Stimulated activated CD8-positive, alpha-beta memory T cell treated with anti-CD3 and anti-CD28 coated beads, Interleukin-15, amount 100 ng/mL, for 4 hours (primary cell): ENCODE results near the gene DNASE1.

Experiments used
- DNase-seq, 2 donors: peaks; one replicate each; pipeline ENCODE4 v3.0.0-alpha.2; 2020; ENCODE audit warnings: low read depth in 2 of 2

DNASE1 gene

GRCh38 chr16:3662601-3663000 is 8.1 kb downstream of the DNASE1 start:
- no peak for DNase-seq

DNA sequence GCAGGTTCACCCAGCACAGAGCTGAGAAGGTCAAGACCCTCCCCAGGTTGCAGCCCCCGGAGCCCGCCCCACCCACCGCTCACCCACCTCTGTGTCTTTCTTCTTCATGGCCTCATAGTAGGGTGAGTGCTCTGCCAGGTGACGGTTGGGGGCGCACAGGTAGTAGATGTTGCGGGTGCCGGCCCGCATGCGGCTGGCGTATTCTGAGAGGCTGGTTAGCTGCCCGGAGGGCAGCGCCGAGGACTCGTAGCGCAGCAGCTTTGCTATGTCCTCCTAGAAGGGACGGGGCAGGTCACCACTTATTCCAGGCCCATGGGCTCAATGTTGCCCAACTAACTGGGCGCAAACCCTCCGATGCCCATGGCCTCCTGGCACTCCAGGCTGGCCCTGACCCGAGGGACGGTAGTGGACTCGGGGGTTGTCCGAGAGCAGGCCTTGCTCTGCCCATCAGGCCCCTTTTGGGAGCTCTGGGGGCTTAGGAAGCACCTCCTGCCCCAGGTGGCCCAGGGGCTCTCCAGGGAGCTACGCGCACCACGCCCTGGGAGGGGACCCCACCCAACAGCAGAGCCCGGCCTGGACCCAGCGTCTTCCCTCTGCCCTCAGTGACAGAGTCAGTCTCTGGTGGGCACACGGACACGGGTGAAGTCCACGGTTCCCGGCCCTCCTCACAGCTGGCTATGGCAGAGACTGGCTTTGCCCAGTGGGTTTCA is 9.9 kb downstream of the DNASE1 start:
- no peak for DNase-seq

DNA sequence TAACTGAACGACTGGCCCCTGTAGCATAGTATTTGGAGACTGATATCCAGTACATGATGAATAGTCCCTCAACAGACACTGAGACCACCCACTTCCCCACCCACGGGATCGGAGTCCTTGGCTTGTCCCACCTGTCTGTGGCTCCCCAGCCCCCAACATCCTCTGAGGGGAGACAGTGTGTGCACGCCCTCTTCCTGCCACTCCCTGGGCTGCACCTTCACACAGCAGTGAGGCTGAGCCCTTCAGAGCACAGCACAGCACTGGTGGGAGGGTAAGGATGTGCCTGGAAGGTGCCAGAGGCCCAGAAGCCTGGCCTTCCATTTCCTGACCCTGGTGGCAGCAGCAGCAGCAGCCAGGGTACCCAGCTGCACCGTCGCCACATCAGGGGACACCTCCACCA is 11.0 kb downstream of the DNASE1 start:
- DNase-seq = peak; percentile 13 to 18

GRCh38 chr16:3668626-3669025 is 14.1 kb downstream of the DNASE1 start:
- DNase-seq = no peak

- DNase-seq = no peak
Observed at GRCh38 chr16:3669082-3669481, 14.6 kb downstream of the DNASE1 start.

DNA sequence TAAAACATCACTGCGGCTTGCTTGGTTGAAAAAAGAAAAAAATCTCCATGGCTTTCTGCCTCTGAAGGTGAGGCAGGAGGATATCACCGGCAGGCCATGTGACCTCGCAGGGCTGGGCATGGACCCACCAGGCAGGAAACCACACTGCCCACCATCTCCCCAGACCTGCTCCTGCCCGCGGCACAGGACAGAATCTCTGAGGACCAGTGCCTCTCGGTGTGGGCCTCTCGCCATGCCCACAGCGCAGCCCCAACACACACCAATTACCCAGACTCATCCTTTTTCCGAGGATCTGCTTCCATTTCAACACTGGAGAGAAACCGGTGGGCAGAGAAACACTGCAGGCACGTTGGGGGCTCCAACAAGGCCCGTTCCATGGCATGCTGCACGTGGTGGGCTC is 16.2 kb downstream of the DNASE1 start:
- DNase-seq = no peak

DNA sequence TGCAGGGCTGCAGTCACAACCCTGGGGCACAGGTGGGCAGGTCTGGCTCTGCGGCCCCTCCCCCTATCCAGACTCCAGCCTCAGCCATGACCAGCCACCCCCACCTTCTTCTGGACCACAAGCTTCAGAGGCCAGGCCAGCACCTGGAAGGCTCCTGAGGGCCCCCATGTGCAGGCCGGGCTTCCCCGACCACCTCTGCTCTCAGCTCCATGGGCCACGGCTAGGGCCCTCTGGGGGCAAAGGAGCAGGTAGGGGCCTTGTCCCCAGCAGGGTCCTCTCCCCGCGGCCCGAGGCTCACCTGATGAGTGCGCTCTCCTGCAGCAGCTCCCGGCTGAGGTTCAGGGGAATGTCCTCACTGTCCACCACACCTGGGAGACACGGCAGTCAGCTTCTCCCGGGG is 16.9 kb downstream of the DNASE1 start:
- no peak for DNase-seq

DNA sequence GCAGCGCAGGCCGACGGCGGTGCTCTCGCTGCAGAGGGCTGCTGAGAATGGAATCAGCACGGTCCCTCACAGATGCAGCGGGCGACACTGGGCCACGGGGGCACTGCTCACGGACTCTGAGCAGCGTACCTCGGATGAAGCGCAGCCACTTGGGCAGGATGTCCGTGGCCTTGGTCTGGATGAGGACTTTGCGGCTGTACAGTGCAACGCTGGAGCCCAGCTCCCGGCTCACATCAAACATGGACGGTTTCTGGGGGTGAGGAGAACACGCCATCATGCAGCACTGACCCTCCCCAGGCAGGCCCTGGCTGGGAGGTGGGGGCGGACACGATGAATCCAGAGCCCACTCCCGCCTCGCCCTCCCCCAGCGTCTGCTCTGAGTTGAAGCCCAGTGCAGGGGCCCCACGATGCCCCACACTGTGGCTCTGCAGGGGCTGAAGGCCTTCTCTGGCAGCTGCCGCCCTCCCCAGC is 18.1 kb downstream of the DNASE1 start:
- DNase-seq = no peak

GRCh38 chr16:3673201-3673600 is 18.7 kb downstream of the DNASE1 start:
- no peak for DNase-seq

- no peak for DNase-seq
Observed at GRCh38 chr16:3673676-3674377, 19.3 kb downstream of the DNASE1 start.

DNA sequence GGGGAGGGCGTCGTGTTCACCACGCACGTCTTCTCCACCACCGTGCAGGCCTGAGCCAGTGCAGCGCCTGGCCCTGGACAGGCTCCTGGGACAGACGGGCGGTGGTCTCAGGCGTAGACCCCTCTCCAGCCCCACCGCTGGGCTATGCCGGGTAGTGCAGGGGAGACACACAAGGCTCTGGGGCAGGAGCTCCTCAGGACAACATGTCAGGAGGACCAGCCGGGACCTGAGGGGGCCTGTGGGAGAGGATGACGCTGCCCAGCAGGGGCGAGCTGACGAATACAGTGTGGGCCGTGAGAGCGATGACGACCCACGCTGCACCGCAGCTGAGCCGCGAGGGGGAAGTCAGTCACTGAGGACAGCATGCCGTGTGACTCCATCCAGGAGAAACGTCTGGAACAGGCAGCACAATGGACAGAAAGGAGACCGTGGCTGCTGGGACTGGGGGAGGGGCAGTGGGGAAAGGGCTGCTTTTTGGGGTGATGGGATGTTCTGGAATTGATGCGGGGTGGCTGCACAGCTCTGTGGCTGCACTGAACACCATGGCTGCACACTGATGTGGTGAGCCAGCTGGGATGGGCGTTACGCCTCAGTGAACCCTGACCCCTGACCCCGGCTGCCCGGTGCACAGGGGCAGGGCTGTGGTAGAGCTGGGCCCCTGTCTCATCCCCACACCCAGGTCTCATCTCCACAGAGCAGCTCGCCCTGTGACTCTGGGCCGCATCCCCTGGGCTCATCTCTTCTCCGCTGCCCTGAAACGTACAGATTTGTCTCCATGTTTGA is 20.2 kb downstream of the DNASE1 start:
- DNase-seq = no peak

GRCh38 chr16:3675601-3676130 is 21.2 kb downstream of the DNASE1 start:
- DNase-seq = no peak

- no peak for DNase-seq
Observed at GRCh38 chr16:3677994-3678393, 23.5 kb downstream of the DNASE1 start.

GRCh38 chr16:3681206-3681605 is 26.7 kb downstream of the DNASE1 start:
- DNase-seq = no peak

DNA sequence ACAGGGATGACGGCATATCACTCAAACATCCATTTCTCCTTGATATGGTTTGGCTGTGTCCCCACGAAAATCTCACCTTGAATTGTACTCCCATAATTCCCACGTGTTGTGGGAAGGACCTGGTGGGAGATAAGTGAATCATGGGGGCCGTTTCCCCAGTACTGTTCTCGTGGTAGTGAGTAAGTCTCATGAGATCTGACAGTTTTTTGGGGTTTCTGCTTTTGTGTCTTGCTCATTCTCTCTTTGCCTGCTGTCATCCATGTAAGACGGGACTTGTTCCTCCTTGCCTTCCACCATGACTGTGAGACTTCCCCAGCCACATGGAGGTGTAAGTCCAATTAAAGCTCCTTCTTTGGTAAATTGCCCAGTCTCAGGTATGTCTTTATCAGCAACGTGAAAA is 32.5 kb downstream of the DNASE1 start:
- DNase-seq = no peak

GRCh38 chr16:3687792-3688191 is 33.3 kb downstream of the DNASE1 start:
- no peak for DNase-seq

GRCh38 chr16:3689731-3690130 is 35.2 kb downstream of the DNASE1 start:
- DNase-seq = no peak

- peak; percentile 65 to 67 for DNase-seq
Observed at GRCh38 chr16:3690470-3690928, 36.0 kb downstream of the DNASE1 start.

- DNase-seq = no peak
Observed at GRCh38 chr16:3690980-3691720, 36.7 kb downstream of the DNASE1 start.

DNA sequence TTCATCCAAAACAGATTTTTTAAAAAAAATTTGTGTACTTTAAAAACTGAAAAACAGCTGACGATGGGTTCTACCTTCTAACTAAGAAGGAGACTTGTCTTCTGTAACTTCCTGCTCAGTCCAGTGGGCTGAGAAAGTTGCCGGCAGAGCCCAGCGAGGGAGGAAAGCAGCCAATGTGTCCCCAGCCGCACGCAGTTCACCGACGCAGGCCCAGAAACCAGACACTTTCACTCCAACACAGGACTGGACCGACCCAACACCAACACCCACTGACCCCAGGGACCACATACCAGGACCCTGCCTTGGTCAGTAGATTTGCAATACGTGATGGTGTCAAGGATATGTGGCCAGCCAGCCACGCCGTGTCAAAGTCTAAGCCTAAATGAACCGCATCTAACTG is 37.3 kb downstream of the DNASE1 start:
- DNase-seq = no peak

DNA sequence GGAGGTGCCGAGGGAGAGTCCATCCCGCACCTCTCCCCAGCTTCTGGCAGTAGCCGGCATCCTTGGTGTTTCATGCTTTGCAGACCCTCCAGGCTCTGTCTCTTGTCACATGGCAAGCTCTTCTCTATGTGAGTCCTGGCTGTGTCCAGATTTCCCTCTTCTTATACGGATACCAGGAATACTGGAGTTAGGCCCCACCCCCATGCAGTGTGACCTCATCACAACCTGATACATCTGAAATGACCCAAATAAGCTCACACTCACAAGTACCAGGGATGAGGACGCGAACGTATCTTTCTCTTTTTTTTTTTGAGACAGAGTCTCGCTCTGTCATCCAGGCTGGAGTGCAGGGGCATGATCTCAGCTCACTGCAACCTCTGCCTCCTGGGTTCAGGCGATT is 39.6 kb downstream of the DNASE1 start:
- DNase-seq = no peak
